Ascending aorta (tissue), 2 donors: ENCODE data around the gene CTDSP1. TPM values are rescaled to one million over a fixed set of nuclear protein-coding genes. Genes with fewer than 3 reads are reported as not detected.

Experiments
- DNase-seq, 2 donors: peaks; one replicate each; pipeline ENCODE4 v3.0.0-alpha.2; 2019; ENCODE audit warnings: low spot score in 2 of 2
- H3K27ac ChIP-seq, 2 donors: fragments of 200-600 bp; sonication (generic); one replicate each; pipeline ENCODE4 v1.5.1; 2016 to 2017; ENCODE audit warnings: mild to moderate bottlenecking in 1 of 2
- H3K27me3 ChIP-seq: fragments of 200-600 bp; sonication (generic); one replicate; pipeline ENCODE4 v1.5.1; 2017
- H3K36me3 ChIP-seq, 2 donors: fragments of 200-600 bp; sonication (generic); one replicate each; pipeline ENCODE4 v1.5.1; 2016
- H3K4me1 ChIP-seq, 2 donors: fragments of 200-600 bp; sonication (generic); one replicate each; pipeline ENCODE4 v1.5.1; 2016 to 2017; ENCODE audit warnings: mild to moderate bottlenecking in 1 of 2
- H3K4me3 ChIP-seq, 2 donors: fragments of 200-600 bp; sonication (generic); one replicate each; pipeline ENCODE4 v1.5.1; 2016 to 2017; ENCODE audit warnings: mild to moderate bottlenecking in 1 of 2
- H3K9me3 ChIP-seq, 2 donors: fragments of 200-600 bp; sonication (generic); one replicate each; pipeline ENCODE4 v1.5.1; 2016
- intact Hi-C: fragments of 100-400 bp; cut with DNase I; formaldehyde crosslinking; loops from one replicate; pipeline ENCODE4 v1.15.1; 2023
- total RNA-seq: library from RNA; depleted of rRNA; stranded (reverse); fragments of >200 nt; gene quantifications from one replicate; pipeline ENCODE4 v1.1.0, GENCODE V29; 2016
- TF ChIP-seq, protein P1 (sequence below), 3 experiments: fragments of 200-600 bp in 2 of 3; fragments of 450-650 bp in 1 of 3; sonication (generic) in 2 of 3; IDR thresholded peaks; one replicate each; pipeline ENCODE4 v1.5.1; 2016 to 2019; ENCODE audit warnings: antibody characterized with exemption in 3 of 3, mild to moderate bottlenecking in 1 of 3, moderate library complexity in 1 of 3

CTDSP1 gene
- total RNA-seq, 1 donor from 2014 or later, result 144 TPM

DNA sequence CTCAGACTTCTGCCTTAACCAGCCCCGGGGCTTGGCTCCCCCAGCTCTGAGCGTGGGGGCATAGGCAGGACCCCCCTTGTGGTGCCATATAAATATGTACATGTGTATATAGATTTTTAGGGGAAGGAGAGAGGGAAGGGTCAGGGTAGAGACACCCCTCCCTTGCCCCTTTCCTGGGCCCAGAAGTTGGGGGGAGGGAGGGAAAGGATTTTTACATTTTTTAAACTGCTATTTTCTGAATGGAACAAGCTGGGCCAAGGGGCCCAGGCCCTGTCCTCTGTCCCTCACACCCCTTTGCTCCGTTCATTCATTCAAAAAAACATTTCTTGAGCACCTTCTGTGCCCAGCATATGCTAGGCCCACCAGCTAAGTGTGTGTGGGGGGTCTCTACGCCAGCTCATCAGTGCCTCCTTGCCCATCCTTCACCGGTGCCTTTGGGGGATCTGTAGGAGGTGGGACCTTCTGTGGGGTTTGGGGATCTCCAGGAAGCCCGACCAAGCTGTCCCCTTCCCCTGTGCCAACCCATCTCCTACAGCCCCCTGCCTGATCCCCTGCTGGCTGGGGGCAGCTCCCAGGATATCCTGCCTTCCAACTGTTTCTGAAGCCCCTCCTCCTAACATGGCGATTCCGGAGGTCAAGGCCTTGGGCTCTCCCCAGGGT is 5.5 kb downstream of the CTDSP1 start:
- intact Hi-C loops, result no loop called here
- TF ChIP-seq, protein P1, sequence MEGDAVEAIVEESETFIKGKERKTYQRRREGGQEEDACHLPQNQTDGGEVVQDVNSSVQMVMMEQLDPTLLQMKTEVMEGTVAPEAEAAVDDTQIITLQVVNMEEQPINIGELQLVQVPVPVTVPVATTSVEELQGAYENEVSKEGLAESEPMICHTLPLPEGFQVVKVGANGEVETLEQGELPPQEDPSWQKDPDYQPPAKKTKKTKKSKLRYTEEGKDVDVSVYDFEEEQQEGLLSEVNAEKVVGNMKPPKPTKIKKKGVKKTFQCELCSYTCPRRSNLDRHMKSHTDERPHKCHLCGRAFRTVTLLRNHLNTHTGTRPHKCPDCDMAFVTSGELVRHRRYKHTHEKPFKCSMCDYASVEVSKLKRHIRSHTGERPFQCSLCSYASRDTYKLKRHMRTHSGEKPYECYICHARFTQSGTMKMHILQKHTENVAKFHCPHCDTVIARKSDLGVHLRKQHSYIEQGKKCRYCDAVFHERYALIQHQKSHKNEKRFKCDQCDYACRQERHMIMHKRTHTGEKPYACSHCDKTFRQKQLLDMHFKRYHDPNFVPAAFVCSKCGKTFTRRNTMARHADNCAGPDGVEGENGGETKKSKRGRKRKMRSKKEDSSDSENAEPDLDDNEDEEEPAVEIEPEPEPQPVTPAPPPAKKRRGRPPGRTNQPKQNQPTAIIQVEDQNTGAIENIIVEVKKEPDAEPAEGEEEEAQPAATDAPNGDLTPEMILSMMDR (IDR thresholded peaks at IDR 0.05), result no peak
- DNase-seq, result no peak
- peaks cover 33 to 37% of the 10 kb centered on the region in 2 donors for H3K36me3 ChIP-seq
- H3K9me3 ChIP-seq, result no peaks in the 10 kb centered on the region
- peak overlapping the region; percentile 88 for H3K27ac ChIP-seq
- H3K4me1 ChIP-seq, result peaks cover 10 to 45% of the 10 kb centered on the region in 2 donors
- H3K4me3 ChIP-seq, result peak overlapping the region in 1 of 2 donors; percentile 65
- H3K27me3 ChIP-seq, result no peaks in the 10 kb centered on the region

DNA sequence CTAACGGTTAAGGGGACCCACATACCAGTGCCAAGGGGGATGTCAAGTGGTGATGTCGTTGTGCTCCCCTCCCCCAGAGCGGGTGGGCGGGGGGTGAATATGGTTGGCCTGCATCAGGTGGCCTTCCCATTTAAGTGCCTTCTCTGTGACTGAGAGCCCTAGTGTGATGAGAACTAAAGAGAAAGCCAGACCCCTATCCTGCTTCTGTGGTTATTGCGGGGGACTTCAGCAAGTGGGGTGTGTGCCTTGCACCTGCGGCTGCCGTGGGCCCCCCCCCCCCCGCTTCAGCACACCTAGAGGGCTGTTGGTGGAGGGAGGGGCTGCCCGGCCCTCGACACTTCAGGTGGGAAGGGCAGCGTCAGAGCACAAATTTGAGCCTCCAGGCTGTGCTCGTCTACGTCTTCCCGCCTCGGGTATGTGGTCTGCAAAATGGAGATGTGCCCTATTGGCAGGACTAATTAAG is 6.1 kb downstream of the CTDSP1 start:
- Histone ChIP-seq H3K36me3 (peaks cover 33 to 37% of the 10 kb centered on the region in 2 donors), H3K27ac (peak overlapping the region; percentile 88), H3K9me3 (no peaks in the 10 kb centered on the region), H3K4me3 (peak overlapping the region; percentile 50 to 65), H3K4me1 (peaks cover 10 to 45% of the 10 kb centered on the region in 2 donors), H3K27me3 (no peaks in the 10 kb centered on the region)
- peak in 1 of 2 donors; percentile 76 for DNase-seq
- TF ChIP-seq, protein P1 (IDR thresholded peaks at IDR 0.05), result no peak
- intact Hi-C loops, result loop anchor here (1.0 to 2.0 kb wide), 5 partner anchors 9 to 189 kb away; partner anchors contain the start of genes AAMP, ARPC2, CNOT9 and PNKD

DNA sequence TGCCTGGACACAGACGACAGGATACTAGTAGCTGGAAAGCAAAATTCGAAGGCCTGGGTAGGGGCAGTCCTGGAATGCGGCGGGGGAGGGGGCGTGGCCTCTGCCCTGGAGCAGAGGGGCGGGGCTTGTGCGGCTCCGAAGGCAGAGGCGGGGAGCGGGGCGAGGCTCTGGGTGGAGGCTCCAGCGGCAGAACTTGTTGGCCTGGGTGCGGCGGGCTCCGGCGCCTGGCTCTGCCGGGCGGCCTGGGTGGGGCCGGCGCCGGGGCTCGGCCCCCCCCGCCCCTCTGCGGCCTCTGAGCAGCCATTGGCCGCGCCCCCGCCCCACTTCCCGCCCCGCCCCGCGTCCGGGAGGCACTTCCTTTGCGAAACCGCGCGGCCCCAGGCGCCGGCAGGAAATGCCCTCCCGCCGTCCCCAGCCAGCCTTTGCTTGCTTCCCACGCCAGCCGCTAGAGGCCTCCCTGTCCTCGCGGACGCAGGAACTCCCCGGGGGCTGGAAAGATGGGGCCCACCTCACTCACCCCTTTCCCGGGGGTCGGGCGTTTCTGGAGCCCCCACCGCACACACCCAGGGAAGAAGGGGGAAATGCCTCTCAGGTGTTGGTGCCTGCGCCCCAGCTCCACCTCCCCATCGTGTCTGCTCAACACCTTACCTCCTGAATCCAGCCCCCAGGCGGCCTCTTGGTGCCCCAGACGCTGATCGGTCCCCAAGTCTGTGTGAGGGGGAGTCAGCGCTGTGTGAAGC is 6.7 kb downstream of the CTDSP1 start:
- TF ChIP-seq, protein P1 (IDR thresholded peaks at IDR 0.05), result peak; percentile 84 to 87 (median 87)
- intact Hi-C loops, result loop anchor here (1.0 to 2.0 kb wide), 5 partner anchors 10 to 190 kb away; partner anchors contain the start of genes AAMP, ARPC2, CNOT9 and PNKD
- Histone ChIP-seq H3K36me3 (peaks cover 33 to 35% of the 10 kb centered on the region in 2 donors), H3K9me3 (no peaks in the 10 kb centered on the region), H3K4me3 (peak overlapping the region; percentile 56 to 65), H3K27me3 (no peaks in the 10 kb centered on the region), H3K4me1 (peaks cover 8 to 42% of the 10 kb centered on the region in 2 donors), H3K27ac (peak overlapping the region; percentile 88 to 94)
- peak; percentile 85 to 97 for DNase-seq

DNA sequence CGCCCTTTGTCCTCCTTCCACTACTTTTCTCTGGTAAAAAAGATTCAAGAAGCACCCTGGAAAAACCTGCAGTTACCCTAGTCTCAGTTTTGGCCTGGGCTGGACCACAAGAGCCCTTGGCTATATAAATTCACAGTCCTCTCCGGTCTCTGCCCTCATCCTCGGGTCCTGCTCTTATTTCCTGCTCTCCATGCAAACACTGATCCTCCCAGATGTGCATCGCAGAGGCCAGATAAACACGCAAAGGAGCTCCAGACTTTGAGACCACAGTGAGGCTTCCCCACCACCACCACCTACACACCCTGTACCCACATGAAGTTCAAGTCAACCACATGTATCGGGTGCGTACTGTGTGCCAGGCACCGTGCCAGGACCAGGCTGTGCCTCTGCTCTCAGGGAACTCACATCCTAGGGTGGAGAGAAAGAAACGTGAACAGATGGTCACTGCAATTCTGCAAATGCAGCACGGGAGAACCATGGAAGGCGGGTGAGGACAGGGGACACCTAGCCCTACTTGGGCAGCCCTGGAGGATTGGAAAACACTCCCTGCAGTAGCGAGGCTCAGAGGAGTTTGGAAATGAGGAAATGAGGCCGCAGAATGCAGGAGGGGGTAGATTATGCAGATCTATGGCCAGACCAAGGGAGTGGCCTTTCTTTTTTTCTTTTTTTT is 7.4 kb downstream of the CTDSP1 start:
- DNase-seq, result peak; percentile 44 to 78

More for the DNA sequence above, 7.4 kb downstream of the CTDSP1 start:
- no peaks in the 10 kb centered on the region for H3K9me3 ChIP-seq
- TF ChIP-seq, protein P1 (IDR thresholded peaks at IDR 0.05), result no peak
- H3K27me3 ChIP-seq, result no peaks in the 10 kb centered on the region
- H3K4me1 ChIP-seq, result peaks cover 3 to 35% of the 10 kb centered on the region in 2 donors
- intact Hi-C loops, result loop anchor here (1.0 to 2.0 kb wide), 5 partner anchors 11 to 190 kb away; partner anchors contain the start of genes AAMP, ARPC2, CNOT9 and PNKD
- H3K4me3 ChIP-seq, result peak overlapping the region; percentile 56 to 65
- H3K36me3 ChIP-seq, result peaks cover 28 to 30% of the 10 kb centered on the region in 2 donors
- H3K27ac ChIP-seq, result peak overlapping the region; percentile 88 to 94
